H1 (cell line): Measurements from ENCODE around the gene ASPG. TPM values are rescaled to one million over a fixed set of nuclear protein-coding genes. Genes with fewer than 3 reads are reported as not detected.

Experiments used
- ATF3 ChIP-seq: IDR thresholded peaks from 2 replicates; pipeline ENCODE4 v1.6.1; 2011; ENCODE audit warnings: low read depth, mild to moderate bottlenecking, low read length; ENCODE audit not compliant: insufficient read depth
- CBX5 ChIP-seq: fragments of 300-800, 300-1000 bp; sonication (generic); IDR thresholded peaks from 2 replicates; pipeline ENCODE4 v1.7.1; 2016; ENCODE audit warnings: antibody characterized with exemption, low read length, low read depth
- CHD1 ChIP-seq: IDR thresholded peaks from 2 replicates; pipeline ENCODE4 v1.6.1; 2012; ENCODE audit warnings: low read depth, low read length, improper control_type of control experiment
- CTBP2 ChIP-seq: IDR thresholded peaks from 2 replicates; pipeline ENCODE4 v1.7.0; 2011; ENCODE audit warnings: borderline replicate concordance, mild to moderate bottlenecking, moderate library complexity, mixed read lengths, low read length; ENCODE audit not compliant: insufficient read depth, insufficient read length
- EZH2 ChIP-seq: fragments of 200-600 bp; sonication (generic); IDR thresholded peaks from 2 replicates; pipeline ENCODE4 v1.7.1; 2012; ENCODE audit warnings: low read depth, mild to moderate bottlenecking, moderate library complexity, low read length, inconsistent platforms; ENCODE audit not compliant: severe bottlenecking
- GTF2F1 ChIP-seq: IDR thresholded peaks from 2 replicates; pipeline ENCODE4 v1.6.1; 2012; ENCODE audit warnings: low read depth, low read length, improper control_type of control experiment, borderline replicate concordance
- NANOG ChIP-seq: IDR thresholded peaks from 2 replicates; pipeline ENCODE4 v1.6.1; 2011; ENCODE audit warnings: low read length, low read depth, mild to moderate bottlenecking, inconsistent platforms; ENCODE audit not compliant: insufficient read depth, poor library complexity, severe bottlenecking
- PHF8 ChIP-seq: fragments of 200-600 bp; sonication (generic); conservative IDR thresholded peaks from 2 replicates; pipeline ENCODE4 v1.7.1; 2012; ENCODE audit warnings: low read depth, mild to moderate bottlenecking, inconsistent platforms, low read length, moderate library complexity
- POLR2A ChIP-seq, 2 experiments: IDR thresholded peaks; 1 replicate in 1 of 2; 2 replicates in 1 of 2; pipeline ENCODE4 v1.6.1; 2011; ENCODE audit warnings: low read depth in 2 of 2, low read length in 2 of 2, mild to moderate bottlenecking in 2 of 2; ENCODE audit errors: control extremely low read depth in 1 of 2
- POU5F1 ChIP-seq: IDR thresholded peaks from 2 replicates; pipeline ENCODE4 v1.6.1; 2011; ENCODE audit warnings: low read depth, mild to moderate bottlenecking, low read length, moderate library complexity
- RAD21 ChIP-seq, 2 experiments: IDR thresholded peaks in 1 of 2; conservative IDR thresholded peaks in 1 of 2; 2 replicates each; pipeline ENCODE4 v1.6.1; 2011; ENCODE audit warnings: low read depth in 2 of 2, low read length in 2 of 2, improper control_type of control experiment in 1 of 2, inconsistent platforms in 1 of 2, mild to moderate bottlenecking in 1 of 2, moderate library complexity in 1 of 2
- RNF2 ChIP-seq: fragments of 200-900, 300-1000 bp; sonication (generic); IDR thresholded peaks from 2 replicates; pipeline ENCODE4 v1.7.1; 2016; ENCODE audit warnings: borderline replicate concordance, low read depth, mild to moderate bottlenecking, antibody characterized with exemption, low read length; ENCODE audit not compliant: poor library complexity, severe bottlenecking; ENCODE audit errors: missing control alignments
- TAF1 ChIP-seq: IDR thresholded peaks from 2 replicates; pipeline ENCODE4 v1.6.1; 2011; ENCODE audit warnings: mild to moderate bottlenecking, low read depth, low read length
- TCF12 ChIP-seq: IDR thresholded peaks from 2 replicates; pipeline ENCODE4 v1.6.1; 2011; ENCODE audit warnings: low read depth, mild to moderate bottlenecking, low read length
- polyA plus RNA-seq, 7 experiments: library from polyadenylated mRNA; depleted of rRNA in 3 of 7; stranded (reverse) in 5 of 7; unstranded in 2 of 7; fragments of >200 nt in 5 of 7; fragments of 200-250 nt in 2 of 7; gene quantifications; 1 replicate in 5 of 7; 2 replicates in 1 of 7; 4 replicates in 1 of 7; pipeline versions ENCODE4 v1.2.1 to v1.2.3, GENCODE V29; 2011 to 2013; ENCODE audit warnings: missing spikeins in 2 of 7, mixed read lengths in 2 of 7
- total RNA-seq: library from RNA; stranded (reverse); fragmentation: NEBNext Ultra II Directional; extraction: Animal tissue kit (Norgen Biotek cat#: 25700); gene quantifications from 2 replicates; pipeline ENCODE4 v1.2.1, GENCODE V29; 2021

ASPG gene
- total and polyA plus RNA-seq, 2 of the 8 experiments (the other 6 are each of a cell fraction or from before 2014, with no cell fraction given) = 0.34 to 0.59 TPM

- no peak for TF ChIP-seq POU5F1
- no peak for TF ChIP-seq TAF1
- TF ChIP-seq PHF8 = no peak
- TF ChIP-seq TCF12 = no peak
- no peak for TF ChIP-seq CBX5
- TF ChIP-seq EZH2 = no peak
- TF ChIP-seq CTBP2 = peak; percentile 9
- TF ChIP-seq GTF2F1 = no peak
- TF ChIP-seq RNF2 = no peak
- no peak for TF ChIP-seq ATF3
- TF ChIP-seq RAD21 (IDR thresholded peaks at IDR 0.05 in 1 of 2, conservative IDR thresholded peaks at IDR 0.05 in 1 of 2; ENCODE audit: low read depth in 2 of 2, low read length in 2 of 2) = peak; percentile 59 to 67
- no peak for TF ChIP-seq CHD1
- TF ChIP-seq NANOG = no peak
- no peak for TF ChIP-seq POLR2A (IDR thresholded peaks at IDR 0.05; ENCODE audit: control extremely low read depth in 1 of 2, low read depth in 2 of 2, low read length in 2 of 2)
Observed at GRCh38 chr14:104135121-104135903, 49.8 kb downstream of the ASPG start (continued).
